NCI-H146 (cell line): Measurements from ENCODE around the gene ZNF839.
A peak's percentile ranks its signal among the peaks of the same experiment; 100 is the strongest.
"Not testable (repeated sequence)": the region's sequence is repeated elsewhere in the genome, so short reads cannot be mapped to it uniquely, and the experiment has no call there.

Experiments used
- DNase-seq: peaks from one replicate; lab custom pipeline; 2025; lab: John Stamatoyannopoulos, UW

Gene ZNF839

GRCh38 chr14:102342238-102342637 is 22.7 kb downstream of the ZNF839 start:
- no peak for DNase-seq

- no peak for DNase-seq
Observed at GRCh38 chr14:102344084-102344483, 24.5 kb downstream of the ZNF839 start.

GRCh38 chr14:102344485-102344884 is 24.9 kb downstream of the ZNF839 start:
- DNase-seq: no peak

- DNase-seq: no peak
Observed at GRCh38 chr14:102345232-102345631, 25.7 kb downstream of the ZNF839 start.

GRCh38 chr14:102346645-102347044 is 27.1 kb downstream of the ZNF839 start:
- DNase-seq: no peak

GRCh38 chr14:102348376-102348775 is 28.8 kb downstream of the ZNF839 start:
- no peak for DNase-seq

- DNase-seq: no peak
Observed at GRCh38 chr14:102351023-102351422, 31.5 kb downstream of the ZNF839 start.

- not testable (repeated sequence) for DNase-seq
Observed at GRCh38 chr14:102351593-102351992, 32.0 kb downstream of the ZNF839 start.

- DNase-seq: no peak
Observed at GRCh38 chr14:102352213-102352612, 32.7 kb downstream of the ZNF839 start.

- DNase-seq: no peak
Observed at GRCh38 chr14:102353126-102353619, 33.6 kb downstream of the ZNF839 start.

GRCh38 chr14:102356280-102356679 is 36.7 kb downstream of the ZNF839 start:
- DNase-seq: no peak

GRCh38 chr14:102359341-102359740 is 39.8 kb downstream of the ZNF839 start:
- no peak for DNase-seq

- DNase-seq: no peak
Observed at GRCh38 chr14:102360388-102360787, 40.8 kb downstream of the ZNF839 start.

GRCh38 chr14:102362084-102362483 is 42.5 kb downstream of the ZNF839 start:
- DNase-seq: peak; percentile 0

- peak; percentile 92 for DNase-seq
Observed at GRCh38 chr14:102362545-102363181, 43.1 kb downstream of the ZNF839 start, which contains the start of the genes CINP and TECPR2. Gene CINP (minus strand): TSS chr14:102362890. CDS start chr14:102362851, 39 bp downstream. Gene TECPR2 (plus strand): TSS chr14:102362941. CDS start chr14:102376722, 13,781 bp downstream.

GRCh38 chr14:102363182-102363943 is 43.8 kb downstream of the ZNF839 start:
- DNase-seq: peak; percentile 37

- no peak for DNase-seq
Observed at GRCh38 chr14:102370305-102370809, 50.8 kb downstream of the ZNF839 start.

- no peak for DNase-seq
Observed at GRCh38 chr14:102371361-102371760, 51.8 kb downstream of the ZNF839 start.

GRCh38 chr14:102373110-102373509 is 53.6 kb downstream of the ZNF839 start:
- DNase-seq: no peak

- DNase-seq: no peak
Observed at GRCh38 chr14:102374264-102374663, 54.7 kb downstream of the ZNF839 start.

- DNase-seq: no peak
Observed at GRCh38 chr14:102375119-102375518, 55.6 kb downstream of the ZNF839 start.

- DNase-seq: no peak
Observed at GRCh38 chr14:102377696-102378095, 58.1 kb downstream of the ZNF839 start.

- DNase-seq: no peak
Observed at GRCh38 chr14:102378830-102379229, 59.3 kb downstream of the ZNF839 start.
